Adrenal gland (tissue), 12 donors: ENCODE results near the gene SMYD2. TPM values are rescaled to one million over a fixed set of nuclear protein-coding genes. Genes with fewer than 3 reads are reported as not detected.

ENCODE experiments used
- DNase-seq, 7 donors: peaks; one replicate each; pipeline ENCODE4 v3.0.0-alpha.2; 2019 to 2020
- H3K27ac ChIP-seq, 5 donors: fragments of 200-600 bp; sonication (generic) in 4 of 5; 1 replicate in 3 of 5; 2 replicates in 2 of 5; pipeline versions ENCODE4 v1.5.1 to v1.8.0; 2016 to 2020; ENCODE audit warnings: mild to moderate bottlenecking in 1 of 5
- H3K27me3 ChIP-seq: fragments of 200-600 bp; 2 replicates; pipeline ENCODE4 v1.8.0; 2021
- H3K36me3 ChIP-seq, 2 donors: fragments of 200-600 bp; replicated peaks in 1 of 2; 1 replicate in 1 of 2; 2 replicates in 1 of 2; pipeline versions ENCODE4 v1.5.1 to v1.8.0; 2018 to 2022
- H3K4me1 ChIP-seq, 2 donors: fragments of 200-600 bp; replicated peaks in 1 of 2; 1 replicate in 1 of 2; 2 replicates in 1 of 2; pipeline versions ENCODE4 v1.5.1 to v1.8.0; 2018 to 2021
- H3K4me3 ChIP-seq, 4 donors: fragments of 200-600 bp; sonication (generic) in 3 of 4; one replicate each; pipeline ENCODE4 v1.5.1; 2016 to 2018
- H3K9me3 ChIP-seq, 3 donors: fragments of 200-600 bp; sonication (generic) in 1 of 3; replicated peaks in 1 of 3; 1 replicate in 2 of 3; 2 replicates in 1 of 3; pipeline versions ENCODE4 v1.5.1 to v1.8.0; 2016 to 2021
- CTCF ChIP-seq, 6 experiments: fragments of 450-650 bp in 4 of 6; fragments of 200-600 bp in 2 of 6; sonication (generic) in 1 of 6; IDR thresholded peaks; 1 replicate in 5 of 6; 2 replicates in 1 of 6; pipeline versions ENCODE4 v1.5.1 to v1.8.0; 2016 to 2021; ENCODE audit warnings: antibody characterized with exemption in 6 of 6, mild to moderate bottlenecking in 2 of 6, moderate library complexity in 1 of 6
- POLR2A ChIP-seq, 2 donors: fragments of 450-650 bp; IDR thresholded peaks; one replicate each; pipeline ENCODE4 v1.6.1; 2017; ENCODE audit warnings: antibody characterized with exemption in 2 of 2, mild to moderate bottlenecking in 2 of 2, moderate library complexity in 1 of 2
- WGBS, 4 donors: extraction: QIAGEN DNeasy Blood & Tissue Kit in 2 of 4; methylation state at CpG; one replicate each; pipeline versions ENCODE4 v1.1.5 to v1.1.7; 2013 to 2017; 5-methylcytosine and 5-hydroxymethylcytosine counted together
- intact Hi-C, 2 donors: fragments of 100-400 bp; cut with DNase I; formaldehyde crosslinking; loops; one replicate each; pipeline versions ENCODE4 v1.14.1 to v1.15.0; 2022 to 2023
- polyA plus RNA-seq, 3 donors: library from polyadenylated mRNA; stranded (reverse); fragments of 200-250 nt in 2 of 3; fragments of 350-450 nt in 1 of 3; fragmentation: Illumina TruSeq in 1 of 3; extraction: RNeasy Lipid Tissue Mini Kit (QIAGEN cat#74804) in 1 of 3; gene quantifications; one replicate each; pipeline ENCODE4 v1.2.3, GENCODE V29; 2013 to 2014
- total RNA-seq, 9 donors: library from RNA; depleted of rRNA in 4 of 9; stranded (reverse); fragments of >200 nt in 4 of 9; fragments of 120-200 nt in 1 of 9; fragmentation: NEBNext Ultra II Directional in 1 of 9; extraction: Animal tissue kit (Norgen Biotek cat#: 25700) in 1 of 9; gene quantifications; one replicate each; pipeline versions ENCODE4 v1.1.0 to v1.2.4, GENCODE V29; 2013 to 2023
- donor health status: healthy with polysubstance abuse.
- donor health status: Bipolar disorder and iron deficiency.
- donor health status: DM: yes; HTN: yes; CAD: no.
- donor health status: DM: no; HTN: no; CAD: no.
- donor health status: DM: no; HTN: no; CAD: no.
- donor health status: DM: yes; HTN: yes; CAD: no.

SMYD2 gene
- total and polyA plus RNA-seq, 12 donors = 11.4 to 67.9 (median 23.2) TPM

- no peaks in the 10 kb centered on the region for H3K9me3 ChIP-seq
- TF ChIP-seq CTCF (IDR thresholded peaks at IDR 0.05) (no peak), POLR2A (IDR thresholded peaks at IDR 0.05) (no peak)
- no peak for DNase-seq
- no peaks in the 10 kb centered on the region for H3K36me3 ChIP-seq
- no peak overlapping the region for H3K27ac ChIP-seq
- H3K4me3 ChIP-seq = no peak overlapping the region
- no peaks in the 10 kb centered on the region for H3K4me1 ChIP-seq
- no peaks in the 10 kb centered on the region for H3K27me3 ChIP-seq
- 68 to 80% (median 76%) methylated on average over 5 of the region's 5 CpGs for WGBS, 4 donors
- intact Hi-C loops = no loop called here
These were observed 9.6 kb downstream of the SMYD2 start for GRCh38 chr1:214290424-214291037.

GRCh38 chr1:214292322-214292721 lies 11.4 kb downstream of the SMYD2 start:
- Histone ChIP-seq H3K27ac (no peak overlapping the region), H3K4me1 (no peaks in the 10 kb centered on the region), H3K9me3 (no peaks in the 10 kb centered on the region), H3K4me3 (no peak overlapping the region), H3K36me3 (no peaks in the 10 kb centered on the region), H3K27me3 (no peaks in the 10 kb centered on the region)
- WGBS, 4 donors = 65 to 90% (median 72%) methylated on average over 3 of the region's 3 CpGs
- DNase-seq = no peak
- TF ChIP-seq POLR2A (IDR thresholded peaks at IDR 0.05) (no peak), CTCF (IDR thresholded peaks at IDR 0.05) (no peak)
- intact Hi-C loops = no loop called here

GRCh38 chr1:214295934-214296333 lies 15.0 kb downstream of the SMYD2 start:
- no peaks in the 10 kb centered on the region for H3K9me3 ChIP-seq
- intact Hi-C loops = no loop called here
- no peaks in the 10 kb centered on the region for H3K4me1 ChIP-seq
- H3K27ac ChIP-seq = no peak overlapping the region
- no peaks in the 10 kb centered on the region for H3K36me3 ChIP-seq
- no peaks in the 10 kb centered on the region for H3K27me3 ChIP-seq
- 81 to 89% (median 84%) methylated on average over 4 of the region's 4 CpGs for WGBS, 4 donors
- no peak for DNase-seq
- TF ChIP-seq CTCF (IDR thresholded peaks at IDR 0.05) (no peak), POLR2A (IDR thresholded peaks at IDR 0.05) (no peak)
- H3K4me3 ChIP-seq = no peak overlapping the region

- intact Hi-C loops = no loop called here
- H3K4me1 ChIP-seq = no peaks in the 10 kb centered on the region
- no peaks in the 10 kb centered on the region for H3K36me3 ChIP-seq
- no peak for DNase-seq
- no peak overlapping the region for H3K27ac ChIP-seq
- no peak for TF ChIP-seq POLR2A (IDR thresholded peaks at IDR 0.05)
- 83 to 94% (median 86%) methylated on average over 9 of the region's 9 CpGs for WGBS, 4 donors
- no peak overlapping the region for H3K4me3 ChIP-seq
- no peaks in the 10 kb centered on the region for H3K27me3 ChIP-seq
- H3K9me3 ChIP-seq = no peaks in the 10 kb centered on the region
These were observed 16.1 kb downstream of the SMYD2 start for GRCh38 chr1:214296860-214297745.
